ENCODE measurements around the gene DUOXA2. TPM values are rescaled to one million over a fixed set of nuclear protein-coding genes. Genes with fewer than 3 reads are reported as not detected.

The DUOXA2 gene
- total and polyA plus RNA-seq, 3 donors from 2014 or later, result 0.31 to 0.39 (median 0.36) TPM

GRCh38 chr15:45146405-45146804, 32.3 kb downstream of the DUOXA2 start:
- no peaks in the 10 kb centered on the region for H3K36me3 ChIP-seq (ENCODE audit: low read depth, missing control alignments)
- no peak for DNase-seq
- 44 to 60% methylated on average over 4 of the region's 4 CpGs for WGBS, 2 donors

GRCh38 chr15:45147606-45148005, 33.5 kb downstream of the DUOXA2 start:
- H3K36me3 ChIP-seq (ENCODE audit: low read depth, missing control alignments), result no peaks in the 10 kb centered on the region
- 91 to 100% methylated on average over 4 to 7 of the region's 7 CpGs for WGBS, 2 donors
- H3K4me1 ChIP-seq, result no peaks in the 10 kb centered on the region
- H3K4me3 ChIP-seq, result no peak overlapping the region
- H3K27ac ChIP-seq, result no peak overlapping the region
- H3K27me3 ChIP-seq, result no peaks in the 10 kb centered on the region
- intact Hi-C loops (cut with DNase I; ENCODE audit: low total_unique reads), result no loop called here
- H3K9me3 ChIP-seq, result no peaks in the 10 kb centered on the region
- DNase-seq, result no peak
- TF ChIP-seq POLR2A (IDR thresholded peaks at IDR 0.05) (no peak), CTCF (IDR thresholded peaks at IDR 0.05) (no peak)

More at GRCh38 chr15:45146405-45146804, 32.3 kb downstream of the DUOXA2 start:
- Histone ChIP-seq H3K9me3 (no peaks in the 10 kb centered on the region), H3K27me3 (no peaks in the 10 kb centered on the region), H3K4me1 (no peaks in the 10 kb centered on the region), H3K4me3 (no peak overlapping the region), H3K27ac (no peak overlapping the region)
- no peak for TF ChIP-seq CTCF (IDR thresholded peaks at IDR 0.05)
- no peak for TF ChIP-seq POLR2A (IDR thresholded peaks at IDR 0.05)
- intact Hi-C loops (cut with DNase I; ENCODE audit: low total_unique reads), result no loop called here

- intact Hi-C loops (cut with DNase I; ENCODE audit: low total_unique reads), result no loop called here
- TF ChIP-seq CTCF (IDR thresholded peaks at IDR 0.05), result no peak
- H3K4me3 ChIP-seq, result no peak overlapping the region
- no peaks in the 10 kb centered on the region for H3K27me3 ChIP-seq
- H3K9me3 ChIP-seq, result no peaks in the 10 kb centered on the region
- no peak overlapping the region for H3K27ac ChIP-seq
- H3K36me3 ChIP-seq (ENCODE audit: low read depth, missing control alignments), result no peaks in the 10 kb centered on the region
- DNase-seq, result no peak
- WGBS, 2 donors, result 92 to 93% methylated on average over 12 of the region's 12 CpGs
- H3K4me1 ChIP-seq, result no peaks in the 10 kb centered on the region
Observed at GRCh38 chr15:45148076-45149059, 34.2 kb downstream of the DUOXA2 start.

- intact Hi-C loops (cut with DNase I; ENCODE audit: low total_unique reads), result no loop called here
- no peaks in the 10 kb centered on the region for H3K36me3 ChIP-seq (ENCODE audit: low read depth, missing control alignments)
- TF ChIP-seq CTCF (IDR thresholded peaks at IDR 0.05) (no peak), POLR2A (IDR thresholded peaks at IDR 0.05) (no peak)
- no peaks in the 10 kb centered on the region for H3K4me1 ChIP-seq
- H3K9me3 ChIP-seq, result no peaks in the 10 kb centered on the region
- WGBS, 2 donors, result 78 to 95% methylated on average over 1 of the region's 1 CpG
- no peak for DNase-seq
- H3K4me3 ChIP-seq, result no peak overlapping the region
- H3K27ac ChIP-seq, result no peak overlapping the region
- H3K27me3 ChIP-seq, result no peaks in the 10 kb centered on the region
Observed at GRCh38 chr15:45149060-45149459, 34.9 kb downstream of the DUOXA2 start.

Data from testis (tissue), 3 donors.